ENCODE measurements around the gene MYL3.

Gene MYL3

DNA sequence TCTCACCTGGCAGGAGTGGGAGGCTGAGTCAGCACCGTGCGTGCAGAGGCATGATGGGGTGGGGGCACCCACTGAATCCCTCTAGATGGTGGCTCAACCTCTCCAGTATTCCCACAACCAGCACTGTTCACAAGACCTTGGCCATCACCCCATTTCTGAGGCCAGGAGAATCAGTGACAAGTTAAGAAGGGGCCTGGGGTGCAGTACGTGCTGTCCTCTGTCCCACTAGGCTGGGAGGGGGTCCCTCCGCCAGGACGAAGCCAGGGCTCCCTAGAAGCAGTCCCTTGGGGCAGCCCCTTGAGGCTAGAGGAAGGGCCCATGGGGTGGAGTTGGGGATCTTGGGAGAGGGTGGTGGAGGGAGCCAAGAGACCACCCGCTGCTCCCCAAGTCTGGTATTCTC, 4.8 kb downstream of the MYL3 start:
- no peak overlapping the region for H3K27ac ChIP-seq
- no peak for DNase-seq (ENCODE audit: low spot score)
- no peak for TF ChIP-seq CTCF (conservative IDR thresholded peaks at IDR 0.05; ENCODE audit: low read depth)
- POLR2A ChIA-PET (ENCODE audit: low non-redundant PET): no interaction called here
- CTCF ChIA-PET: no interaction called here

- CTCF ChIA-PET: no interaction called here
Measured at GRCh38 chr3:46857485-46858341, 5.5 kb downstream of the MYL3 start.

GRCh38 chr3:46856576-46857471, 6.4 kb downstream of the MYL3 start:
- POLR2A ChIA-PET (ENCODE audit: low non-redundant PET): no interaction called here
- no peak overlapping the region for H3K27ac ChIP-seq
- no peak for TF ChIP-seq CTCF (conservative IDR thresholded peaks at IDR 0.05; ENCODE audit: low read depth)
- no peak for DNase-seq (ENCODE audit: low spot score)
- CTCF ChIA-PET: no interaction called here

More at GRCh38 chr3:46857485-46858341, 5.5 kb downstream of the MYL3 start:
- POLR2A ChIA-PET (ENCODE audit: low non-redundant PET): no interaction called here
- DNase-seq (ENCODE audit: low spot score): no peak
- no peak overlapping the region for H3K27ac ChIP-seq
- TF ChIP-seq CTCF (conservative IDR thresholded peaks at IDR 0.05; ENCODE audit: low read depth): no peak

- CTCF ChIA-PET: no interaction called here
- DNase-seq (ENCODE audit: low spot score): no peak
- no peak overlapping the region for H3K27ac ChIP-seq
- no peak for TF ChIP-seq CTCF (conservative IDR thresholded peaks at IDR 0.05; ENCODE audit: low read depth)
- POLR2A ChIA-PET (ENCODE audit: low non-redundant PET): no interaction called here
Measured at GRCh38 chr3:46854555-46854991, 8.7 kb downstream of the MYL3 start.

GRCh38 chr3:46853441-46854415, 9.5 kb downstream of the MYL3 start:
- no peak for DNase-seq (ENCODE audit: low spot score)
- ChIA-PET POLR2A (ENCODE audit: low non-redundant PET) (no interaction called here), CTCF (no interaction called here)
- TF ChIP-seq CTCF (conservative IDR thresholded peaks at IDR 0.05; ENCODE audit: low read depth): no peak
- no peak overlapping the region for H3K27ac ChIP-seq

All from RWPE1 (cell line).